ENCODE results near the gene CSGALNACT2.
"Not testable (repeated sequence)": the region's sequence is repeated elsewhere in the genome, so short reads cannot be mapped to it uniquely, and the experiment has no call there.

Gene CSGALNACT2

GRCh38 chr10:43176271-43176670 is 38.0 kb downstream of the CSGALNACT2 start:
- no peak overlapping the region for H3K9ac ChIP-seq (ENCODE audit: low read length)
- H3K4me2 ChIP-seq (ENCODE audit: low read length): no peak overlapping the region
- H3K9me3 ChIP-seq (ENCODE audit: insufficient read depth, low read length): no peaks in the 10 kb centered on the region
- H3K4me1 ChIP-seq (ENCODE audit: low read length): 0 out of 2 replicates have a peak, but pooled peaks cover 3% of the 10 kb centered on the region
- no peak overlapping the region for H3K27ac ChIP-seq (ENCODE audit: low read length)
- TF ChIP-seq CTCF (IDR thresholded peaks at IDR 0.05; ENCODE audit: low read depth, low read length) (no peak), EZH2phosphoT487 (IDR thresholded peaks at IDR 0.05; ENCODE audit: low read depth) (no peak)
- H4K20me1 ChIP-seq (ENCODE audit: insufficient read depth, low read length): no peaks in the 10 kb centered on the region
- no peaks in the 10 kb centered on the region for H3K79me2 ChIP-seq (ENCODE audit: low read length)
- H3K4me3 ChIP-seq (ENCODE audit: low read length): no peak overlapping the region
- H3K27me3 ChIP-seq (ENCODE audit: low read depth, low read length): no peaks in the 10 kb centered on the region
- H2AFZ ChIP-seq (ENCODE audit: low read depth, low read length): no peak overlapping the region
- H3K36me3 ChIP-seq (replicated peaks; ENCODE audit: low read depth, low read length): peaks cover 19% of the 10 kb centered on the region

GRCh38 chr10:43177595-43177994 is 39.4 kb downstream of the CSGALNACT2 start:
- Histone ChIP-seq H3K36me3 (replicated peaks; ENCODE audit: low read depth, low read length) (peaks cover 19% of the 10 kb centered on the region), H3K79me2 (ENCODE audit: low read length) (no peaks in the 10 kb centered on the region), H3K9ac (ENCODE audit: low read length) (no peak overlapping the region), H3K4me1 (ENCODE audit: low read length) (no peaks in the 10 kb centered on the region), H3K4me2 (ENCODE audit: low read length) (no peak overlapping the region), H3K4me3 (ENCODE audit: low read length) (no peak overlapping the region), H4K20me1 (ENCODE audit: insufficient read depth, low read length) (no peaks in the 10 kb centered on the region), H3K9me3 (ENCODE audit: insufficient read depth, low read length) (no peaks in the 10 kb centered on the region), H3K27ac (ENCODE audit: low read length) (no peak overlapping the region), H3K27me3 (ENCODE audit: low read depth, low read length) (no peaks in the 10 kb centered on the region), H2AFZ (ENCODE audit: low read depth, low read length) (no peak overlapping the region)
- no peak for TF ChIP-seq EZH2phosphoT487 (IDR thresholded peaks at IDR 0.05; ENCODE audit: low read depth)
- TF ChIP-seq CTCF (IDR thresholded peaks at IDR 0.05; ENCODE audit: low read depth, low read length): no peak

GRCh38 chr10:43181146-43181545 is 42.9 kb downstream of the CSGALNACT2 start:
- Histone ChIP-seq H3K27me3 (ENCODE audit: low read depth, low read length) (no peaks in the 10 kb centered on the region), H2AFZ (ENCODE audit: low read depth, low read length) (no peak overlapping the region), H4K20me1 (ENCODE audit: insufficient read depth, low read length) (no peaks in the 10 kb centered on the region), H3K27ac (ENCODE audit: low read length) (no peak overlapping the region), H3K36me3 (replicated peaks; ENCODE audit: low read depth, low read length) (peaks cover 15% of the 10 kb centered on the region), H3K9me3 (ENCODE audit: insufficient read depth, low read length) (no peaks in the 10 kb centered on the region), H3K4me3 (ENCODE audit: low read length) (no peak overlapping the region), H3K4me2 (ENCODE audit: low read length) (no peak overlapping the region), H3K79me2 (ENCODE audit: low read length) (no peaks in the 10 kb centered on the region), H3K9ac (ENCODE audit: low read length) (no peak overlapping the region), H3K4me1 (ENCODE audit: low read length) (no peaks in the 10 kb centered on the region)
- TF ChIP-seq CTCF (IDR thresholded peaks at IDR 0.05; ENCODE audit: low read depth, low read length) (no peak), EZH2phosphoT487 (IDR thresholded peaks at IDR 0.05; ENCODE audit: low read depth) (no peak)

- H3K4me2 ChIP-seq (ENCODE audit: low read length); H3K36me3 ChIP-seq (replicated peaks; ENCODE audit: low read depth, low read length); H3K4me3 ChIP-seq (ENCODE audit: low read length); H3K27ac ChIP-seq (ENCODE audit: low read length); H4K20me1 ChIP-seq (ENCODE audit: insufficient read depth, low read length); H3K9ac ChIP-seq (ENCODE audit: low read length); H3K27me3 ChIP-seq (ENCODE audit: low read depth, low read length); H3K79me2 ChIP-seq (ENCODE audit: low read length); H3K4me1 ChIP-seq (ENCODE audit: low read length); H2AFZ ChIP-seq (ENCODE audit: low read depth, low read length); H3K9me3 ChIP-seq (ENCODE audit: insufficient read depth, low read length): not testable (repeated sequence)
Measured at GRCh38 chr10:43183764-43184163, 45.5 kb downstream of the CSGALNACT2 start.

GRCh38 chr10:43186150-43186549 is 47.9 kb downstream of the CSGALNACT2 start:
- Histone ChIP-seq H3K9ac (ENCODE audit: low read length) (no peak overlapping the region), H3K9me3 (ENCODE audit: insufficient read depth, low read length) (no peaks in the 10 kb centered on the region), H2AFZ (ENCODE audit: low read depth, low read length) (no peak overlapping the region), H3K4me2 (ENCODE audit: low read length) (no peak overlapping the region), H3K4me3 (ENCODE audit: low read length) (no peak overlapping the region), H3K27ac (ENCODE audit: low read length) (no peak overlapping the region), H3K79me2 (ENCODE audit: low read length) (no peaks in the 10 kb centered on the region), H3K4me1 (ENCODE audit: low read length) (no peaks in the 10 kb centered on the region), H4K20me1 (ENCODE audit: insufficient read depth, low read length) (no peaks in the 10 kb centered on the region), H3K36me3 (replicated peaks; ENCODE audit: low read depth, low read length) (no peaks in the 10 kb centered on the region), H3K27me3 (ENCODE audit: low read depth, low read length) (no peaks in the 10 kb centered on the region)
- TF ChIP-seq CTCF (IDR thresholded peaks at IDR 0.05; ENCODE audit: low read depth, low read length): no peak
- TF ChIP-seq EZH2phosphoT487 (IDR thresholded peaks at IDR 0.05; ENCODE audit: low read depth): no peak

Data from OCI-LY3 (cell line).